ENCODE data around the gene ALDH18A1.
A peak's percentile ranks its signal among the peaks of the same experiment; 100 is the strongest.
"Not testable (repeated sequence)": the region's sequence is repeated elsewhere in the genome, so short reads cannot be mapped to it uniquely, and the experiment has no call there.

ALDH18A1 gene

GRCh38 chr10:95650232-95650631 is 6.3 kb downstream of the ALDH18A1 start:
- no peak for DNase-seq (ENCODE audit: low read depth in 2 of 2)

GRCh38 chr10:95648138-95648537 is 8.4 kb downstream of the ALDH18A1 start:
- no peak for DNase-seq (ENCODE audit: low read depth in 2 of 2)

- DNase-seq (ENCODE audit: low read depth in 2 of 2), result no peak
Observed at GRCh38 chr10:95646160-95646559, 10.4 kb downstream of the ALDH18A1 start.

GRCh38 chr10:95644901-95645300 is 11.6 kb downstream of the ALDH18A1 start:
- no peak for DNase-seq (ENCODE audit: low read depth in 2 of 2)

GRCh38 chr10:95640891-95641315 is 15.6 kb downstream of the ALDH18A1 start:
- no peak for DNase-seq (ENCODE audit: low read depth in 2 of 2)

GRCh38 chr10:95637911-95638310 is 18.6 kb downstream of the ALDH18A1 start:
- no peak for DNase-seq (ENCODE audit: low read depth in 2 of 2)

- no peak for DNase-seq (ENCODE audit: low read depth in 2 of 2)
Observed at GRCh38 chr10:95637140-95637539, 19.4 kb downstream of the ALDH18A1 start.

GRCh38 chr10:95635319-95635733 is 21.2 kb downstream of the ALDH18A1 start:
- DNase-seq (ENCODE audit: low read depth in 2 of 2), result no peak

- DNase-seq (ENCODE audit: low read depth in 2 of 2), result no peak
Observed at GRCh38 chr10:95628786-95629185, 27.7 kb downstream of the ALDH18A1 start.

GRCh38 chr10:95626500-95626899 is 30.0 kb downstream of the ALDH18A1 start:
- DNase-seq (ENCODE audit: low read depth in 2 of 2), result no peak

- not testable (repeated sequence) for DNase-seq (ENCODE audit: low read depth in 2 of 2)
Observed at GRCh38 chr10:95620415-95620814, 36.1 kb downstream of the ALDH18A1 start.

GRCh38 chr10:95618101-95618500 is 38.4 kb downstream of the ALDH18A1 start:
- DNase-seq (ENCODE audit: low read depth in 2 of 2), result no peak

- DNase-seq (ENCODE audit: low read depth in 2 of 2), result no peak
Observed at GRCh38 chr10:95616446-95616845, 40.1 kb downstream of the ALDH18A1 start.

- DNase-seq (ENCODE audit: low read depth in 2 of 2), result no peak
Observed at GRCh38 chr10:95613330-95613729, 43.2 kb downstream of the ALDH18A1 start.

- DNase-seq (ENCODE audit: low read depth in 2 of 2), result no peak
Observed at GRCh38 chr10:95610727-95611126, 45.8 kb downstream of the ALDH18A1 start.

GRCh38 chr10:95606922-95607321 is 49.6 kb downstream of the ALDH18A1 start:
- DNase-seq (ENCODE audit: low read depth in 2 of 2), result no peak

GRCh38 chr10:95605163-95605562 is 51.3 kb downstream of the ALDH18A1 start:
- no peak for DNase-seq (ENCODE audit: low read depth in 2 of 2)

- DNase-seq (ENCODE audit: low read depth in 2 of 2), result no peak
Observed at GRCh38 chr10:95604630-95605029, 51.9 kb downstream of the ALDH18A1 start.

- no peak for DNase-seq (ENCODE audit: low read depth in 2 of 2)
Observed at GRCh38 chr10:95602382-95602781, 54.1 kb downstream of the ALDH18A1 start.

GRCh38 chr10:95601116-95601719 is 55.3 kb downstream of the ALDH18A1 start:
- peak in 1 of 2 donors; percentile 1 for DNase-seq (ENCODE audit: low read depth in 2 of 2)

GRCh38 chr10:95600158-95600557 is 56.4 kb downstream of the ALDH18A1 start:
- DNase-seq (ENCODE audit: low read depth in 2 of 2), result no peak

- DNase-seq (ENCODE audit: low read depth in 2 of 2), result no peak
Observed at GRCh38 chr10:95597788-95598187, 58.7 kb downstream of the ALDH18A1 start.

- DNase-seq (ENCODE audit: low read depth in 2 of 2), result no peak
Observed at GRCh38 chr10:95588025-95588424, 68.5 kb downstream of the ALDH18A1 start.
